GM18867 (cell line): Measurements from ENCODE around the gene SDC4.
"Not testable (repeated sequence)": the region's sequence is repeated elsewhere in the genome, so short reads cannot be mapped to it uniquely, and the experiment has no call there.

Source experiments
- ATAC-seq: cut with Tn5 transposase; IDR thresholded peaks from one replicate; pipeline ENCODE4 v1.9.1; 2021; ENCODE audit warnings: mild to moderate bottlenecking, moderate library complexity; ENCODE audit not compliant: unreplicated experiment

SDC4 gene

DNA sequence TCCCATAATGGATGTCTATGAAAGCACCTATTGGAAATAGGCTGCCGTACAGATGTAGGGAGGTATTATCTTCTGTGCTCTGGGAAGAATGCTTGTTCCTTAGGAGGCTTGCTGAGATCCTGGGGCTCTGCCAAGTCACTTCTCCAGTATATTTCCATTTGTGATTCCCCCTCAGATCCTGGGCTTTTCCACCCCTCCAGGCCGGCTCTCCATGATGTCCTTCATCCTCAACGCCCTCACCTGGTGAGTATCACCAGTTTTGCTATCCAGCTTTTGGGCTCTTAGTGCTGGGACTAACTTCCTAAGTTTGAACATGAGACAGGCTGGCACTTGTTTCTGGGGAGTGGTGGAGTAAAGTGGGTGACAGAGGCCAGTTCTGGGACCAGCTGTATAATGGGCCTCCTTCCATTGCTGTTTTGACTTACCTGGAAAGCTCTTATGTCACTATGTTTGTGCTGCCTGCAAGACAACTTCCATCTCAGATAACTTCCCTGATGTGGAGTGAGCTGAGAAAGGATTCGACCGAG, 17.3 kb upstream of the SDC4 start:
- ATAC-seq: no peak

DNA sequence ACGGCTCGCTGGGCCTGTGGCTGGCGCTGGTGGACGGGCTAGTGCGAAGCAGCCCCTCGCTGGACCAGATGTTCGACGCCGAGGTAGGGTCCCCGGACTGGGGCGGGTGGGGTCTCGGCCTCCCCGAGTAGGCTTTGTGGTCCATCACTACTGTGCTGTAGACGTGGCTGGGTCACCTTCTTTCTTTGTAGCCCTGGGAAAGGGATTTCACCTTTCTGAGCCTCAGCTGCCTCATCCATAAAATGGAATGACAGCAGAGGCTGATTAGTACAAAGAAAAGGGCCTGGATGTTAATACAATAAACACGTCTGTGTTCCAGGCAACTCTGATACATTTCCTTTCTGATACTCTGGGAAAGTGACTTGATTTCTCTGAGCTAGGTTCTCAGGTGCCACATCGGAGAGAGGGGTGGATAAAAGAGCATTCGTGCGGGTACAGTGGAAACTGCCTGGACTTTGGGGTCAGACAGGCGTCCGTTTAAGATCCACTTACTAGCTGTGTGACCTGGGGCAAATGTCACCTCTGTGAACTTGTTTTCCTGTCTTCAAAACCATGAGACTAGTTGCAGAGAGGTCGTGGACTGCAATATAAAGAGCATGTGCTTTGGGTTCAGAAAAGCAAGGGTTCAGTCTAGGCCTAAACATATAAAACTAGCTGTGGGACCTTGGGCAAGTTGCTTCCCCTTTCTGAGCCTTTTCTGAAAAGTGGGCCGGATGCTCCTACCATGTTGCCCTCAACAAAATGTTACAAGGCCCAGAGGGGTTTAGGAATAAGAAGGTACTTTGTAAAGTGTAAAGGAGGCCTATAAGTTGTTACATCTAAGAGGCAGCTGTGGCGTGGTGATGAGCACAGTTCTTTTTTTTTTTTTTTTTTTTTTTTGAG, 15.6 kb upstream of the SDC4 start:
- peak; percentile 6 for ATAC-seq

DNA sequence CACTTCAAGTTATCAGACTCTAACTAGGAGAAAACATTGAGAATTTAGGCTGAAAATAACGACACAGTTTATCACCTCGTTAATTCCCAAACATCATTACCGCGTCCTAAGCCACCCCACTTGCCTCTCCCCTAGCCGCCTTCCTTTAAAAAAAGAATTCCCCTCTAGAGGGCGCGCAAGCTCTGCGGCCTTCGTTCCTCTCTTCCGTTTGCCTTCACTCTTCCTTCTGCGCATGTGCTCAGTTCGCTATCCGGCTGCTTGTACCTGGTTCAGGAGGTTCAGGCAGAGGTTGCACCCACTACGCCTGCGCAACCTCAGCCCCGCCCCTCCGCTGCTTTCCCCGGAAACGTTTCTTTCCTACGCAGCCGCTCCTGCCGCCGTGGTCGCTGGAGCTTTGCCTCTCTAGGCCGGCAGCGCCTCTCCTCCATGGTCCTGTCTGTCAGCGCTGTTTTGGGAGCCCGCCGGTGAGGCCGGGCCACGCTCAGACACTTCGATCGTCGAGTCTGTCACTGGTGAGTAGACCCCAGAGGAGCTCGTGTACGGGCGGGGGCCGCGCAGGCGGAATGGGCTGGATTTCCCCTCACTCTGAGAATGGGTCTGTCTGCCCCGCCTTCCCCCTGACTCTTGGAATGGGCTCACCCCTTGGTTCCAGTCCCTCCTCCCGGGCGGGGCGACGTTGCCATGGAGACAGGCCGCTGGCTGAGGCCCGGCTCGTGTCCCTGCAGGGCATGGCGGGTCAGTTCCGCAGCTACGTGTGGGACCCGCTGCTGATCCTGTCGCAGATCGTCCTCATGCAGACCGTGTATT, 14.8 kb upstream of the SDC4 start, which contains the start of gene SYS1:
Gene SYS1, plus strand, starts transcription at position 353 of the 807 bp plus-strand sequence. Its CDS starts 376 bp downstream, at position 729.
- peak; percentile 76 for ATAC-seq

DNA sequence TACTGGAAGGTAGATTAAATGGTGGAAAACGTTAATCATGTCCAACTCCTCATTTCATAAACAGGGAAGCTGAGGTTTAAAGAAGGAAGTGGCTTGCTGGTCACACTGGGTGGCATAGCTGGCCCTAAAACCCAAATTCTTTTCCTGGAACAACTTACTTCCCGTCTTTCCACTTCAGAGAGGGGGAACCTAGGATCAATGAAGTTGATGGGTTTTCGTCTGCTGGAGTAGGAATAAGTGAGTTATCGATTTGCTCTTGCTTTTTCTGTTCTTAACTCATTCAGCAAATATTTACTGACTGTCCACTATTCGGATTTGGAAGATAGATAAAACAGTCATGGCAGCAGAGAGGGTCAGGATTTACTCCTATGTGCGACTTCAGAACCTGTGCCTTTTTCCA, 13.6 kb upstream of the SDC4 start:
- ATAC-seq: no peak

DNA sequence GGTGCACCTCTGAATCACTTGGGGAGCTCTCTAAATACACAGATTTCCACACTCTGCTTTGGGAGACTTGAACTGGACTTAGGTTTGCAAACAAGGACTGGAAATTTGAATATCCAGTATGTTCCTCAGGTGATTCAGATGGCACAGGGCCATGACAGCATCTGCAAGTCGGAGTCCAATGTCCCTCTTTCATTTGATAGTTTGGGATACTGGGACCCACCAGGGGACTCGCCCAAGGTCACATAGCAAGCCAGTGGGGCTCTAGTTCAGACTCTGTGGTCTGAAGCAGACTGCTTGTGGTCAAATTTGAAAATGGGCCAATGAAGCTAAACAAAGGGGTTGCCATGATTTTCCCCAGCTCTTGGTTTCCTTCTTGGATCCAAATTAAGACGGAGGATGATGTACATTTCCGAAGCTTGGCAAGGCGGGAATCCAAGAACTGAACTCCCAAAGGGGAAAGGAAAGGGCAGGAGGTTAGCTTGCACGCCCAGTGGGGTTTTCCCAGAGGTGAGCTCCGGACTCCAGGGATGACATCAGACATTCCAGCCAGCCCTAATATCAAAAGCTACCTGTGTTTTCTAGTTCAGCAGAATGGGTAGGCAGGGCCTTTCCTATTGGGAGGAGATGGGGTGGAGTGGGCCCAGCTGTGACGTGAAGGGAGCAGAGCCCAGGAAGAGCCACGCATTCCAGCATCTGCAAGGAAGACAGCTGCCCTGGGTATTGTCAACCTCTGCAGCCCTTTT, 11.4 kb upstream of the SDC4 start:
- ATAC-seq: no peak

DNA sequence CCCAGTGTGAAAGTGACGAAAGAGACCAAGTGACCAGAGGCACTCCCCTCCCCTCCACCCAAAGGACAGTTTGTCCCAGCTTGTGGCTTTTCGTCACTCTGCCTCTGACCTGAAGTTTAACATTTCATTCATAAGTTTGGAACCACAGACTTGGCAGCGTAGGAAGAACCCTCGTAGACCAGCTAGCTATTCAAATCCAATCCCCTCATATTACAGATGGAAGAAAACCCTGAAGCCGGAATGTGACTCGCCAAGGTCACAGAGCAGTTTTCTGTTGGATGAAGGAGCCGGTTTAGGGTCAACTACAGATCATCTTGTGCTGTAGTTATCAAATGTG, 10.8 kb upstream of the SDC4 start:
- no peak for ATAC-seq

DNA sequence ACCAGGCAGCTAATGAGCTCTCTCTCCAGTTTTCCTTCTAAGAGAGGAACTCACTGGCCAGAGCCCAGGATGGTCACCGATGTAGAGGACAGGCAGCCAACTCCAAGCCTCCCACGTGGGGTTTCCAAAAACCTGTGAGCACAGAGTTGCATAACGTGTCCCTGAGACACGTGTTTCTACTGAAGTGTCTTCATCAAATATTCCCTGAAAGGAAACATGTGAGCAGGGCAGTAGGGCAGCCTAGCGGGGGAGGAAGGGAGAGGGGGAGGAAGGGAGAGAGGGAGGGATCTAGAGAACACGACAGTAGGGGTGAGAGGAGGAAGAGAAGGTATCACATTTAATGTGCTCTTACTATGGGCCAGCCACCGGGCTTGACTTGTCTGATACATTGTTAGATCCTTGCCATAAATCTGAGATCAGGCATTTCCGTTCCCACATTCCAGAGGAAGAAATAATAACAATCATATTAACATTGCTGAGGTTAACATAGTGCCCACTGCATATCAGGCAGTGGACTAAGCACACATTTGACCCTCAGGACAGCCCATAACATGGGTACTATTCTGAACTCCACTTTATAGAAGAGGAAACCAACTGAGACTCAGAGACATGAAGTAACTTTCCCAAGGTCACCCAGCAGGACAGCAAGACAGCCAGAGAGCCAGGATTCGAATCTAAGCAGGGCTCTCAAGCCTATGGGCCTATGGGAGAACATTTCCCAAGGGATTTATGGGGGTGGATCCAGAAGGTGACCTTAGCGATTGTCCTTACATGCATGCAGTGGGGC, 10.3 kb upstream of the SDC4 start:
- no peak for ATAC-seq

DNA sequence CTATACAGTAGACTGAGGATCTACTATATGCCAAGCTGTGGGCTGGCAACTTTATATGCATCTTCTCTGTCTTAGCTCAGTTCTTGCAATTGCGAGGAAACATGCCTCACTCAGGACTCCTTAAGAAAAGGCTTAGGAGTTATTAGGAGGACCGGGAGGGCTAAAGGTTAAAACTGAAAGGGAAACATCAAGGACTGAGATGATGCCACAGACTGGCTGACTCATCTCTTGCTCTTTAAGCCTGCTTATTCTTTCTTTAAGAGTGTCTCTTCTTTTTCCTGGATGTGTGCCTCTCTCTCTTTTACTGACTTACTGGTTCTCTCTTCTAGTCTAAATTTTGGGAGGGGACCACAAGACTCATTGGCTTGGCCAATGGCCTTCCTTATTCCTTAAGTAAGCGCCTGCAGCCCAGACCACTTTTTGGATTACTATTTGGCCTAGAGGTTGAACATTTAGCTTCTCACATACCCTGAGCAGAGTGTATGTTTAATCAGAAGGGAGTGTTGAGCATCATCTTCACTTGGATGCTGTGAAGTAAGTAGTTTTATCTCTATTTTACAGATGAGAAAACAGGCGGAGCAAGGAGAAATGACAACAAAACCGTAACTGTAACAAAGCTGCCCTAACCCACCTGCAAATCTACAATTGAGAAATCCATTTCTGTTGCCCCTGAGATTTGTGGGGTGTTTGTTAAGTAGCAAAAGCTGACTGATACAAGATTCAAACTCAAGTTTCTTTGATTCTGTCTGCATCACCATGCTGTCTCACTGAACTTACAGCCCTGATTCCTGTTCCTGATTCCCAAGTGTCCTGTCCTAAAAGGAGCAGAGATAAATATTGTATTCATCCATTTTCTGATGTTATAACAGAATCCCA, 7.2 kb upstream of the SDC4 start:
- no peak for ATAC-seq

DNA sequence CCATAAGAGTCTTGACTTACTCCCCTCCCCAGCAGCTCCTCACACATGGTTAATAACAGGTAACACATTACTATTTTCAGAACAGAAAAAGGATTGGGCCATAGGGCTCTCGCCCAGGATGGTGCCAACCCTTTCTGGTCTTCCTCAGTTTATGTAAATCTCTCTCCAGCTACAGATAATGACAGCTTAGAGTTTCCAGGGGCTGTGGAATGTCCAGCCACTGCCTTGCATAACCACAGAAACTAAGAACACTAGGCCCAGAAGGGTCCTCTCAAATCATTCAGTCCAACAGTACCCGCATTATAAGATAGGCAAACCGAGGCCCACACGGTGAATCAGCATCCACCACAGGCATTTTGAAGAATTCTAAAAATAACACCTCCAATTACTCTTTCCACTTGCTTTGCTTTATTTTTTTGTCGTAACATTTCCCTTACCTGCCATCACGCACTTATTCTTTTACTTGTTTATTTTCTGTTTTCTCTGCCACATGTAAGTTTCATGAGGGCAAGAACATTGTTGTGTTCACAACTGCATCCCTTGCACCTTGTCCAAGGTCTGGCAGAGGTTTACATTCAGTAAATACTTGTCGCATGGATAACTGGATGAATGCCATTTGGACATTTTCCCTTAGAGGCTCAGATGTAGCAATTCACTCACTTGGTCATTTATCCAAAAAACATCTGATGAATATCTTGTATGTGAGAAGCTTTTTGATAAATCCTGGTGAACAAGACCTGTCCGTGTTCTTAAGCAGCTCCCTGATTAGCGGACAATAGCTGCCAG, 6.4 kb upstream of the SDC4 start:
- ATAC-seq: no peak

DNA sequence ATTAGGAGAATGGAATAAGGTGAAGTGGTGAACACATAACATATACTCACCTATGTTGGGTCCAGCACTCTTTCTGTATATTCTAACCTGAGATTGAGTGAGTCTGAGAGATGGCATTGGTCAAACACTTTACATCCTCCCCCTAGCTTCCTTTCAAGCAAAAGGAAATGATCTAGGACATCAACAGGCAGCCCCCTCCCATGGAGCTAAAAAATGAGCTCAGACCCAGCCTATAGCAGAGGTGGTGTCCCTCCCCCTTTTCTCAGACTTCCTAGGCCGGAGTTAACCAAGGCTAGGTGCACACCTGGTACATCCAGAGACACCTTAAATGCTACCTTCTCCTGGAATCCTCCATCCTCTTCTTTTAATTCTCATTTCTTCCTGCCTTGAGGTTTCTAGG, 5.5 kb upstream of the SDC4 start:
- no peak for ATAC-seq

DNA sequence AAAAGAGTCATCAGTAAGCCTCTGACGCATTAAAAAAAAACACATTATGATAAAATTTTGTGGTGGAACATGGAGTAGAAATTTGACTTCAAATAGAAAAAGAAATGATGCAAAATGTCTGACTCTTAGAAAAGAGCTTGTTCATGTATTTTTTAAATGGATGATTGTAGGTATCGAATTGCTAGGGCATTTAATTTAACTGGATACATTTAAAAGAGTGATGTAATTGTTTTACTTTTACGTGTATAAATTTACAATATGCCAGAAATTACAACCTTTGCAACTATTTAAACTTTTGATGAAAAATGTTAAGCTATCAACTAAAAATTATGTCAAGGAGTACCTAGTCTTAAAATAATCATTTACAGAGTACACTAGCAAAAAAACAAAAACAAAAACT, 4.5 kb upstream of the SDC4 start:
- ATAC-seq: no peak

DNA sequence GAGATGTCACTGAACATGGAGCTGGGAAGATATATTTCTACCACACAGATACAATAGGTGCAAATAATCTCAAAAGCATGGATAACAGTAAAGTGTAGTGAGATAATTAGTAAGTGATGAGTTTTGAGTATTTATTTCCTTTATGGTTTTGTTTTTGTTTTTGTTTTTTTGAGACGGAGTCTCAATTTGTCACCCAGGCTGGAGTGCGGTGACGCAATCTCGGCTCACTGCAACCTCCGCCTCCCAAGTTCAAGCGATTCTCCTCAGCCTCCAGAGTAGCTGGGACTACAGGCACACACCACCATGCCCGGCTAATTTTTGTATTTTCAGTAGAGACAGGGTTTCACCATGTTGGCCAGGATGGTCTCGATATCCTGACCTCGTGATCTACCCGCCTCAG, 2.6 kb upstream of the SDC4 start:
- not testable (repeated sequence) for ATAC-seq

DNA sequence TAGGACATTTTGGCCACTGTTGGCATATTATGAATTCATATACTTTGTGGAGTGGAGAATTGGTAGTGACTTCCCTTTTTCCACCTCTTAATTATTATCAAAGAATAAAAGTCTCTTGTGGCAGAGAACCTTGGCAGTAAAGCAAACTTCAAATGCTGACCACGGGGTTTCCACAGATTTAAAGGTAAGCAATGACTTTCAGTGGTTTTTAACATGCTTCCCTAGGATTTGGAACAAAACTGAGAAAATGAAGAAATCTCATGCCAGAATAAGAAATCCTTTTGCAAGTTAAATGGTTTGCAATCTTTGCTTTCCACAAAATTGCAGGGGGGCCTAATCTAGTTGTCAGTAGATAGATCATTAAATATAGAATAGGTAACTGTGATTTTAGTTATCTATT, 2.0 kb upstream of the SDC4 start:
- ATAC-seq: no peak

DNA sequence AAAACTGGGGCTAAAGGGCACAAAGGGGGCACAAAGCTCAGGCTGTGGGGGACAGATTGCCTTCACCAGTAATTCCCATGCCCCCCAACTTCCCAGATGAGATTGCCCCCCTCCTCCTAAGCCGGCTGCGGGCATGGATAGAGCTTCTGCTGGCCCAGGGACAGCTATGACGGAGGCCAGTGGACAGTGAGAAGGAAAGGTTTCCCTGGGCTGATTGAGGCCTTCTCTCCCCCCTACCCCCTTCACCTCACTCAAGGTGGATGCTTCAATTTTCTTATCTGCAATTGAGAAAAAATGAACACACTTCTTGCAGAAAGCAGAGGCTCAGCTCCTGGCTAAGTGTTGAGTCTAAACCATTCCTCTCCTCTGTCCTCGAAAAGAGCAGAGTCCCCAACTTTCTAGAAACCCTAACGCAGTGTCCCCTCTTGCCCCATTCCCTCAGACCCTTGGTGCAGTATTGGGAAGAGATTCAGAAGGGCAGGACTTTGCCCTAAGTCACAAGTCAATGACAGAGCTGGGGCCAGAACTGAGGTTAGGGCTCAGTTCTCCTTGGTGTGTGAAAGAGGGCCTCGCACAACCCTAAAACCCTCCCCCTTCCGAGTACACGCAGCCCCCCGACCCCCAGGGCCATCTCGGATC, 808 bp downstream of the SDC4 start:
- no peak for ATAC-seq

DNA sequence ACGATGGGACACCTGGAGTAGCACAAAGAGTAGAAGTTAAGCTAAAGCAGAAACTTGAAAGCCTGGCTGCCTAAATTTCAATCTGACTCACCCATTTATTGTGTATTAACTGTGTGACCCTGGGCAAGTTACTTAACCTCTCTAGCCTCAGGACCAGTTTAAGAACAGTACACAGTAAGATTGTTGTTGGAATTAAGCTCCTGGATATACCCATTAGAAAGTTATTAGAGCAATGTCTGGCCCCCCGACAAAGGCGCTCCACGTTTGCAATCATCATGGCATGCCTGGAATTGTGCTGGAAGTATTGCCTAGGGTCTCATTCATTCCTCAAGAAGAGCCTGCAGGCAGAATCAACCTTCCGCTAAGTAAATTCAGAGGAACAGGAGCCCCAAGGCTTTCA, 1.4 kb downstream of the SDC4 start:
- ATAC-seq: no peak

DNA sequence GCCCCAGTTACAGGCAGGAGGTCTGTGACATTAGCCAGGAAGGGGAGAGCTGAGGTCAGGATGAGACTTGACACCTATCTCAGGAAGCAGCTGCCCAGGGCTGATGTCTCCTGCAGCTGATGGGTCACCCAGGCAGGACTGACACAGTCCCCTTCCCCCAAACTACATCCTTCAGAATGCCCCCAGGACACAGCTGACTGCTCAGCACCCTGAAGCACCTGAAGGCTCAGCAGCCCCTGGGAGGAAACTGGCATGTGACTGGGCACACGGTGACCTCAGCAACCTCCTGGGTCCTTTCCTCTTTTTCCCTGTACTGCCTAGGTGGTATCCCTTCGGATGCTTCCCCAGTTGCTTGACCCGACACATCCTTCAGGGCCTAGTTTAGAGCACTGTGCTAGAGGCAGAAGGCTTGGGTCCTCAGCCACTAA, 1.9 kb downstream of the SDC4 start:
- no peak for ATAC-seq

DNA sequence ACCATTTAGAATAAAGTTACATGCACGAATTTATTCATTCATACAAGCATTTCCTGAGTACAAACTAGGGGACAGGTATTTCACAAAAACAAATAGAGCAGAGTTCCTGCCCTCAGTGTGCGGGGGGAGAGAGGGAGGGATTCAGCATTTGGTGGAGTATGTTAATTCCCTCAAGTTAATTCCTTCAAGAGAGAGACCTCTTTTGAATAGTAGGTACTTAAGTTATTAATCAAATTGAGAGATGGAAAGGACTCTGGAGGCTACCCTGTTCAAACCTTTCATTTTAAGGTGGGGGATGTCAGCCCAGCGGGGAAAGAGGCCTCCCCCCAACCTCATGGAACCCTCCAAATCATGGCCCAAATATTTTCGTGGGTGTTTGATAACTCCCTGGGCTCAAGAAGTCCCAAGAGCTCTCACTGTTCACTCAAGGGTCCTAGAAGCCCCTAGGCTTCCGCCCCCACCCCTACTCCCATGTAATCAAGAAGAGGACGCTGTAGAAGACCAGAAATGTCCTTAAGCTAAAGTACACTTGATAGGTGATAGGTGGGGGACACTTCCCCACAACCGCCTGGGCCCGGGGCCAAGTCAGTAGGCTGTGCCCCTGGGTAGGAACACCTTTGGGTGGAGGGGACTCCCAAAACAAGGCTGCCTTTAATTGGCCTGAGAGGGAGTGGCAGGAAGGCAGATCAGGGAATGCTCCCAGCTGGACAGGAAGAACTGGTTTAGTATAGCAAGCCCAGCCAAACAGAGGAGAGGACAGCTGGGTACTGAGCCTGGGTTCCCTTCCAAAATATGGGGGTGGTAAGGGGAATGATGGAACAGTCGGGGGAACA, 2.9 kb downstream of the SDC4 start:
- ATAC-seq: no peak
